ENCODE data around the gene CD22. TPM values are rescaled to one million over a fixed set of nuclear protein-coding genes. Genes with fewer than 3 reads are reported as not detected.
A peak's percentile ranks its signal among the peaks of the same experiment; 100 is the strongest.

The CD22 gene
- total RNA-seq, 1 experiment from 2014 or later: 0.56 TPM

GRCh38 chr19:35327642-35328041 lies 1.3 kb upstream of the CD22 start:
- Mint-ChIP-seq H3K27ac (ENCODE audit: low read depth, unreplicated experiment) (no peak overlapping the region), H3K4me1 (ENCODE audit: insufficient read depth, unreplicated experiment) (peaks cover 11% of the 10 kb centered on the region), H3K9me3 (ENCODE audit: unreplicated experiment) (no peaks in the 10 kb centered on the region), H3K27me3 (ENCODE audit: insufficient read depth, unreplicated experiment) (peaks cover 27% of the 10 kb centered on the region), H3K4me3 (ENCODE audit: unreplicated experiment) (no peak overlapping the region), H3K36me3 (ENCODE audit: insufficient read depth, unreplicated experiment) (peaks cover 6% of the 10 kb centered on the region)
- ChIA-PET CTCF (interaction anchor here (0.6 to 0.7 kb wide), 2 partner anchors 84 to 261 kb away, joined by 3 to 7 read pairs; no protein-coding TSS in a partner anchor), POLR2A (no interaction called here)
- peak; percentile 16 for DNase-seq (ENCODE audit: unreplicated experiment)
- no peak for TF ChIP-seq CTCF (IDR thresholded peaks at IDR 0.05; ENCODE audit: unreplicated experiment)
- intact Hi-C loops (cut with micrococcal nuclease): no loop called here
- BruUV-seq (replicated peaks): no TSS peak

DNA sequence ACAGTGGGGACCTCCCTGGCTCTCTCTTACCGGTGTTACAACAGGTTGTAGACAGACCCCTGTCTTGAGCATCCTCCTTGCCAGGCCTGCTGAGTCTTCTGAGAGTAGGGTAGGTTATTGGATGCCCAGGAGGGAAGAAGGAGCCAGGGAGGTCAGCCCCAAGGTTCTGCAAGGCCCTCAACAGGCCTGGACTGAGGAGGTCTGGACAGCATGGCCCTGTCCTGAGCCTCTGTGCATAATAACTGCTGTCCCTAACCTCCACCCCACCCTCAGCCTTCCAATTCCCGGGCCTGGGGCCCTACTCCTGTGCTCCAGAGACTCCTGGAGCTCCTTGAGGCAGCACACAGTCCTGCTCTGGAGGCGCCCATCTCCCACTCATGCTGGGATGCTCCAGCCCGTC lies 336 bp downstream of the CD22 start:
- Mint-ChIP-seq H3K27ac (ENCODE audit: low read depth, unreplicated experiment) (no peak overlapping the region), H3K4me3 (ENCODE audit: unreplicated experiment) (no peak overlapping the region), H3K27me3 (ENCODE audit: insufficient read depth, unreplicated experiment) (peaks cover 44% of the 10 kb centered on the region), H3K4me1 (ENCODE audit: insufficient read depth, unreplicated experiment) (peaks cover 7% of the 10 kb centered on the region), H3K36me3 (ENCODE audit: insufficient read depth, unreplicated experiment) (peaks cover 6% of the 10 kb centered on the region), H3K9me3 (ENCODE audit: unreplicated experiment) (no peaks in the 10 kb centered on the region)
- TF ChIP-seq CTCF (IDR thresholded peaks at IDR 0.05; ENCODE audit: unreplicated experiment): no peak
- intact Hi-C loops (cut with micrococcal nuclease): no loop called here
- no TSS peak for BruUV-seq (replicated peaks)
- ChIA-PET POLR2A (no interaction called here), CTCF (no interaction called here)
- no peak for DNase-seq (ENCODE audit: unreplicated experiment)

DNA sequence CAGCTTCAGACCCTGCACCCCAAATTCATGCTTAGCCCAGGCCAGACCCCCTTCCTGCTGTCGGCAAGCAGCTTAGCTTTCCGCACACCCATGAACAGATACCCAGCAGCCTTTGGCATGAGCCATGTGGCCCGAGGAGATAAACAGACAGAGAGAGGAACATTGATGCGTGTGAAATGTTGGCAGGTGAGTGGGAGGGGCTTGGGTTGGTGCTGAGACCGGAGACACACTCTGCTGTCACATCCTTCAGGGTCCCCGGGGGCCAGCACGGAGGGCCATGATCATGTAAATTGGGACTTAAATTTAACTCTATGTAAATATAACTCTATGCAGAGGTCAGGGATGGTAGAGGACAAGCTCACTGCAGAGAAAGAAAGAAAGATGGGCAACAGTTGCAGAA lies 1.5 kb downstream of the CD22 start:
- peaks cover 56% of the 10 kb centered on the region for H3K27me3 Mint-ChIP-seq (ENCODE audit: insufficient read depth, unreplicated experiment)
- TF ChIP-seq CTCF (IDR thresholded peaks at IDR 0.05; ENCODE audit: unreplicated experiment): no peak
- no peak overlapping the region for H3K27ac Mint-ChIP-seq (ENCODE audit: low read depth, unreplicated experiment)
- POLR2A ChIA-PET: no interaction called here
- intact Hi-C loops (cut with micrococcal nuclease): no loop called here
- CTCF ChIA-PET: interaction anchor here (0.6 kb wide), 1 partner anchor 365 kb away, joined by 3 read pairs; no protein-coding TSS in a partner anchor
- no peaks in the 10 kb centered on the region for H3K4me1 Mint-ChIP-seq (ENCODE audit: insufficient read depth, unreplicated experiment)
- no peak overlapping the region for H3K4me3 Mint-ChIP-seq (ENCODE audit: unreplicated experiment)
- no TSS peak for BruUV-seq (replicated peaks)
- DNase-seq (ENCODE audit: unreplicated experiment): no peak
- H3K36me3 Mint-ChIP-seq (ENCODE audit: insufficient read depth, unreplicated experiment): peaks cover 6% of the 10 kb centered on the region
- H3K9me3 Mint-ChIP-seq (ENCODE audit: unreplicated experiment): no peaks in the 10 kb centered on the region

GRCh38 chr19:35331551-35332214 lies 2.7 kb downstream of the CD22 start:
- no peak for TF ChIP-seq CTCF (IDR thresholded peaks at IDR 0.05; ENCODE audit: unreplicated experiment)
- intact Hi-C loops (cut with micrococcal nuclease): no loop called here
- no peaks in the 10 kb centered on the region for H3K4me1 Mint-ChIP-seq (ENCODE audit: insufficient read depth, unreplicated experiment)
- CTCF ChIA-PET: interaction anchor here (0.6 to 0.7 kb wide), 3 partner anchors 18 to 178 kb away, joined by 3 read pairs; partner anchors contain the start of gene FXYD5
- peaks cover 63% of the 10 kb centered on the region for H3K27me3 Mint-ChIP-seq (ENCODE audit: insufficient read depth, unreplicated experiment)
- POLR2A ChIA-PET: no interaction called here
- H3K4me3 Mint-ChIP-seq (ENCODE audit: unreplicated experiment): no peak overlapping the region
- no TSS peak for BruUV-seq (replicated peaks)
- H3K9me3 Mint-ChIP-seq (ENCODE audit: unreplicated experiment): no peaks in the 10 kb centered on the region
- H3K36me3 Mint-ChIP-seq (ENCODE audit: insufficient read depth, unreplicated experiment): peaks cover 6% of the 10 kb centered on the region
- DNase-seq (ENCODE audit: unreplicated experiment): no peak
- no peak overlapping the region for H3K27ac Mint-ChIP-seq (ENCODE audit: low read depth, unreplicated experiment)

All from MCF 10A (cell line).